GM21717 (cell line): ENCODE data around the gene AGMO.

Experiments used
- ATAC-seq: cut with Tn5 transposase; IDR thresholded peaks from one replicate; pipeline ENCODE4 v1.9.1; 2021; ENCODE audit warnings: mild to moderate bottlenecking, moderate library complexity; ENCODE audit not compliant: unreplicated experiment

AGMO gene

GRCh38 chr7:15561835-15562234 is at the start of gene AGMO:
Gene AGMO, minus strand, starts transcription at chr7:15562015.
- ATAC-seq, result no peak

GRCh38 chr7:15610503-15610902 is 48.7 kb upstream of the AGMO start:
- ATAC-seq, result no peak

- no peak for ATAC-seq
These were observed 47.5 kb upstream of the AGMO start for GRCh38 chr7:15609287-15609686.

GRCh38 chr7:15607529-15608210 is 45.9 kb upstream of the AGMO start:
- no peak for ATAC-seq

- ATAC-seq, result no peak
These were observed 44.7 kb upstream of the AGMO start for GRCh38 chr7:15606561-15606960.

- no peak for ATAC-seq
These were observed 42.4 kb upstream of the AGMO start for GRCh38 chr7:15604166-15604565.

GRCh38 chr7:15603124-15603523 is 41.3 kb upstream of the AGMO start:
- ATAC-seq, result no peak

- no peak for ATAC-seq
These were observed 40.4 kb upstream of the AGMO start for GRCh38 chr7:15602236-15602635.

- no peak for ATAC-seq
These were observed 39.4 kb upstream of the AGMO start for GRCh38 chr7:15601175-15601574.

- no peak for ATAC-seq
These were observed 38.5 kb upstream of the AGMO start for GRCh38 chr7:15600298-15600697.

GRCh38 chr7:15594461-15594860 is 32.6 kb upstream of the AGMO start:
- no peak for ATAC-seq

- no peak for ATAC-seq
These were observed 31.6 kb upstream of the AGMO start for GRCh38 chr7:15593382-15593781.

GRCh38 chr7:15586266-15586665 is 24.5 kb upstream of the AGMO start:
- ATAC-seq, result no peak

GRCh38 chr7:15584575-15584974 is 22.8 kb upstream of the AGMO start:
- no peak for ATAC-seq

GRCh38 chr7:15582773-15583172 is 21.0 kb upstream of the AGMO start:
- no peak for ATAC-seq

GRCh38 chr7:15581352-15581951 is 19.6 kb upstream of the AGMO start:
- no peak for ATAC-seq

- ATAC-seq, result no peak
These were observed 19.0 kb upstream of the AGMO start for GRCh38 chr7:15580604-15581351.

GRCh38 chr7:15577600-15577999 is 15.8 kb upstream of the AGMO start:
- ATAC-seq, result no peak

- no peak for ATAC-seq
These were observed 9.6 kb upstream of the AGMO start for GRCh38 chr7:15571301-15571878.

- no peak for ATAC-seq
These were observed 5.8 kb upstream of the AGMO start for GRCh38 chr7:15567652-15568051.

GRCh38 chr7:15567036-15567435 is 5.2 kb upstream of the AGMO start:
- no peak for ATAC-seq

GRCh38 chr7:15566476-15566875 is 4.7 kb upstream of the AGMO start:
- no peak for ATAC-seq
